ENCODE results near the gene AFF2. TPM values are rescaled to one million over a fixed set of nuclear protein-coding genes. Genes with fewer than 3 reads are reported as not detected.

Gene AFF2
- total RNA-seq, 1 donor from 2014 or later, result under 0.01 TPM

GRCh38 chrX:148541584-148541940 is 41.1 kb downstream of the AFF2 start:
- DNase-seq (ENCODE audit: low read depth) (no peak), FAIRE-seq (no peak)
- Histone ChIP-seq H3K36me3 (ENCODE audit: control insufficient read depth, insufficient read depth, low read length) (no peaks in the 10 kb centered on the region), H3K27me3 (ENCODE audit: control insufficient read depth, insufficient read depth, low read length) (no peaks in the 10 kb centered on the region), H3K4me3 (ENCODE audit: low read depth, low read length) (no peak overlapping the region)
- TF ChIP-seq CTCF (IDR thresholded peaks at IDR 0.05; ENCODE audit: insufficient read depth, low read length, severe bottlenecking), result no peak

- no peaks in the 10 kb centered on the region for H3K27me3 ChIP-seq (ENCODE audit: control insufficient read depth, insufficient read depth, low read length)
- H3K4me3 ChIP-seq (ENCODE audit: low read depth, low read length), result no peak overlapping the region
- FAIRE-seq (no peak), DNase-seq (ENCODE audit: low read depth) (no peak)
- no peak for TF ChIP-seq CTCF (IDR thresholded peaks at IDR 0.05; ENCODE audit: insufficient read depth, low read length, severe bottlenecking)
- no peaks in the 10 kb centered on the region for H3K36me3 ChIP-seq (ENCODE audit: control insufficient read depth, insufficient read depth, low read length)
Measured at GRCh38 chrX:148542481-148543255, 42.3 kb downstream of the AFF2 start.

GRCh38 chrX:148552775-148553174 is 52.4 kb downstream of the AFF2 start:
- no peaks in the 10 kb centered on the region for H3K36me3 ChIP-seq (ENCODE audit: control insufficient read depth, insufficient read depth, low read length)
- FAIRE-seq (no peak), DNase-seq (ENCODE audit: low read depth) (no peak)
- no peaks in the 10 kb centered on the region for H3K27me3 ChIP-seq (ENCODE audit: control insufficient read depth, insufficient read depth, low read length)
- peak; percentile 2 for TF ChIP-seq CTCF (IDR thresholded peaks at IDR 0.05; ENCODE audit: insufficient read depth, low read length, severe bottlenecking)
- no peak overlapping the region for H3K4me3 ChIP-seq (ENCODE audit: low read depth, low read length)

GRCh38 chrX:148555101-148555500 is 54.7 kb downstream of the AFF2 start:
- DNase-seq (ENCODE audit: low read depth) (no peak), FAIRE-seq (no peak)
- no peaks in the 10 kb centered on the region for H3K36me3 ChIP-seq (ENCODE audit: control insufficient read depth, insufficient read depth, low read length)
- TF ChIP-seq CTCF (IDR thresholded peaks at IDR 0.05; ENCODE audit: insufficient read depth, low read length, severe bottlenecking), result no peak
- H3K27me3 ChIP-seq (ENCODE audit: control insufficient read depth, insufficient read depth, low read length), result no peaks in the 10 kb centered on the region
- no peak overlapping the region for H3K4me3 ChIP-seq (ENCODE audit: low read depth, low read length)

- Histone ChIP-seq H3K27me3 (ENCODE audit: control insufficient read depth, insufficient read depth, low read length) (no peaks in the 10 kb centered on the region), H3K36me3 (ENCODE audit: control insufficient read depth, insufficient read depth, low read length) (no peaks in the 10 kb centered on the region), H3K4me3 (ENCODE audit: low read depth, low read length) (no peak overlapping the region)
- no peak for FAIRE-seq
- DNase-seq (ENCODE audit: low read depth), result no peak
- TF ChIP-seq CTCF (IDR thresholded peaks at IDR 0.05; ENCODE audit: insufficient read depth, low read length, severe bottlenecking), result no peak
Measured at GRCh38 chrX:148555571-148556243, 55.3 kb downstream of the AFF2 start.
